IMR-90 (cell line): ENCODE measurements around the gene PPEF2. TPM values are rescaled to one million over a fixed set of nuclear protein-coding genes. Genes with fewer than 3 reads are reported as not detected.

Source experiments
- ATAC-seq: fragments of 200-7000 bp; cut with Tn5 transposase; 2 replicates; pipeline ENCODE4 v1.9.1; 2020; ENCODE audit warnings: low read depth, mild to moderate bottlenecking, moderate library complexity
- BruUV-seq: library from RNA; stranded (reverse); fragments of 400-500 nt; replicated peaks from 2 replicates; lab custom pipeline; 2021; lab: Mats Ljungman, UMichigan
- CTCF ChIA-PET: fragments of 300-600 bp; formaldehyde crosslinking; extraction: SDS; loops from one replicate; lab custom pipeline; 2021; ENCODE audit warnings: antibody characterized with exemption; lab: Yijun Ruan, JAX
- POLR2A ChIA-PET: fragments of 300-600 bp; sonication (Branson Sonifier 250); formaldehyde crosslinking; loops from one replicate; lab custom pipeline; 2022; ENCODE audit warnings: antibody characterized with exemption; ENCODE audit not compliant: unreplicated experiment; lab: Charles Lee
- DNase-seq: peaks from one replicate; pipeline ENCODE4 v3.0.0; 2013
- H2AFZ ChIP-seq: replicated peaks from 2 replicates; pipeline ENCODE3; 2013; ENCODE audit warnings: low read length, mild to moderate bottlenecking; ENCODE audit not compliant: poor library complexity
- H2AK5ac ChIP-seq: 2 replicates; pipeline ENCODE4 v1.6.1; 2013; ENCODE audit warnings: low read depth, low read length, inconsistent platforms
- H2AK9ac ChIP-seq: replicated peaks from 2 replicates; pipeline ENCODE3; 2013; ENCODE audit warnings: mild to moderate bottlenecking, low read depth, low read length, moderate library complexity; ENCODE audit not compliant: poor library complexity
- H2BK120ac ChIP-seq: 2 replicates; pipeline ENCODE4 v1.6.1; 2013; ENCODE audit warnings: low read depth, low read length, inconsistent platforms
- H2BK15ac ChIP-seq: 3 replicates; pipeline ENCODE4 v1.6.1; 2013; ENCODE audit warnings: low read depth, low read length, inconsistent platforms
- H2BK20ac ChIP-seq: 2 replicates; pipeline ENCODE4 v1.6.1; 2013; ENCODE audit warnings: low read depth, mild to moderate bottlenecking, inconsistent platforms, low read length, moderate library complexity
- H2BK5ac ChIP-seq: 2 replicates; pipeline ENCODE4 v1.6.1; 2013; ENCODE audit warnings: mild to moderate bottlenecking, low read depth, low read length, inconsistent platforms; ENCODE audit not compliant: poor library complexity, severe bottlenecking
- H3K14ac ChIP-seq: replicated peaks from 2 replicates; pipeline ENCODE4 v1.6.1; 2013; ENCODE audit warnings: low read depth, low read length, inconsistent platforms
- H3K18ac ChIP-seq: 2 replicates; pipeline ENCODE4 v1.6.1; 2013; ENCODE audit warnings: low read depth, low read length, control low read depth
- H3K23ac ChIP-seq: 2 replicates; pipeline ENCODE4 v1.6.1; 2013; ENCODE audit warnings: low read depth, low read length, inconsistent platforms
- H3K27ac ChIP-seq: 2 replicates; pipeline ENCODE4 v1.5.1; 2013; ENCODE audit warnings: mild to moderate bottlenecking, control low read depth, low read length; ENCODE audit not compliant: insufficient read depth
- H3K27me3 ChIP-seq: 2 replicates; pipeline ENCODE4 v1.6.1; 2013; ENCODE audit warnings: low read length; ENCODE audit not compliant: control insufficient read depth, insufficient read depth
- H3K36me3 ChIP-seq: 2 replicates; pipeline ENCODE4 v1.6.1; 2013; ENCODE audit warnings: low read length, mixed read lengths; ENCODE audit not compliant: control insufficient read depth, insufficient read depth
- H3K4ac ChIP-seq: 2 replicates; pipeline ENCODE4 v1.6.1; 2013; ENCODE audit warnings: low read depth, low read length, inconsistent platforms
- H3K4me1 ChIP-seq: 2 replicates; pipeline ENCODE4 v1.6.1; 2013; ENCODE audit warnings: low read length, mixed read lengths; ENCODE audit not compliant: control insufficient read depth, insufficient read depth
- H3K4me2 ChIP-seq: 2 replicates; pipeline ENCODE4 v1.6.1; 2013; ENCODE audit warnings: low read depth, mild to moderate bottlenecking, control low read depth, low read length, moderate library complexity
- H3K4me3 ChIP-seq: 2 replicates; pipeline ENCODE4 v1.5.1; 2013; ENCODE audit warnings: low read depth, mild to moderate bottlenecking, control low read depth, low read length, moderate library complexity; ENCODE audit not compliant: insufficient read depth
- H3K56ac ChIP-seq: 2 replicates; pipeline ENCODE4 v1.6.1; 2013; ENCODE audit warnings: low read length, inconsistent platforms; ENCODE audit not compliant: insufficient read depth; ENCODE audit errors: extremely low read depth
- H3K79me1 ChIP-seq, 2 experiments: 2 replicates each; pipeline ENCODE4 v1.6.1; 2013; ENCODE audit warnings: low read length in 2 of 2, inconsistent platforms in 1 of 2, low read depth in 1 of 2
- H3K9ac ChIP-seq: 2 replicates; pipeline ENCODE4 v1.6.1; 2013; ENCODE audit warnings: low read depth, low read length, control low read depth
- H3K9me1 ChIP-seq: 2 replicates; pipeline ENCODE4 v1.6.1; 2013; ENCODE audit warnings: low read length, inconsistent platforms; ENCODE audit not compliant: insufficient read depth
- H3K9me3 ChIP-seq: 2 replicates; pipeline ENCODE4 v1.6.1; 2013; ENCODE audit warnings: low read length; ENCODE audit not compliant: control insufficient read depth, insufficient read depth
- H4K20me1 ChIP-seq: 2 replicates; pipeline ENCODE4 v1.6.1; 2013; ENCODE audit warnings: low read length, inconsistent platforms; ENCODE audit not compliant: insufficient read depth
- H4K5ac ChIP-seq: 2 replicates; pipeline ENCODE4 v1.6.1; 2013; ENCODE audit warnings: mild to moderate bottlenecking, low read depth, low read length, control low read depth
- H4K8ac ChIP-seq, 2 experiments: 2 replicates each; pipeline ENCODE4 v1.6.1; 2013; ENCODE audit warnings: low read depth in 2 of 2, low read length in 2 of 2, control low read depth in 1 of 2, inconsistent platforms in 1 of 2
- H4K91ac ChIP-seq: 2 replicates; pipeline ENCODE4 v1.6.1; 2013; ENCODE audit warnings: low read depth, low read length, inconsistent platforms; ENCODE audit not compliant: insufficient read depth
- BHLHE40 ChIP-seq: fragments of 150-350 bp; IDR thresholded peaks from 2 replicates; pipeline ENCODE4 v1.6.1; 2016; ENCODE audit warnings: mild to moderate bottlenecking, low read depth, low read length
- CEBPB ChIP-seq: IDR thresholded peaks from 2 replicates; pipeline ENCODE4 v1.6.1; 2012; ENCODE audit warnings: low read depth, low read length, improper control_type of control experiment
- CTCF ChIP-seq: conservative IDR thresholded peaks from 2 replicates; pipeline ENCODE4 v1.5.1; 2012; ENCODE audit warnings: mild to moderate bottlenecking, low read depth, low read length, improper control_type of control experiment
- ELK1 ChIP-seq: fragments of 150-350 bp; IDR thresholded peaks from 2 replicates; pipeline ENCODE4 v1.6.1; 2016; ENCODE audit warnings: low read depth, mild to moderate bottlenecking, low read length, moderate library complexity, borderline replicate concordance
- MAFK ChIP-seq: IDR thresholded peaks from 2 replicates; pipeline ENCODE4 v1.6.1; 2012; ENCODE audit warnings: low read depth, low read length, improper control_type of control experiment
- NFE2L2 ChIP-seq: fragments of 150-350 bp; IDR thresholded peaks from 2 replicates; pipeline ENCODE4 v1.6.1; 2016; ENCODE audit warnings: low read depth, mild to moderate bottlenecking, low read length
- POLR2A ChIP-seq: IDR thresholded peaks from 2 replicates; pipeline ENCODE4 v1.6.1; 2012; ENCODE audit warnings: mild to moderate bottlenecking, low read depth, low read length
- RCOR1 ChIP-seq: IDR thresholded peaks from 2 replicates; pipeline ENCODE4 v1.6.1; 2012; ENCODE audit warnings: mild to moderate bottlenecking, low read length, improper control_type of control experiment; ENCODE audit not compliant: insufficient replicate concordance
- RFX5 ChIP-seq: IDR thresholded peaks from 2 replicates; pipeline ENCODE4 v1.8.0; 2012; ENCODE audit warnings: low read depth, mild to moderate bottlenecking, low read length, moderate library complexity
- SMC3 ChIP-seq: fragments of 150-350 bp; IDR thresholded peaks from 2 replicates; pipeline ENCODE4 v1.6.1; 2016; ENCODE audit warnings: low read depth, mild to moderate bottlenecking, antibody characterized with exemption, low read length, moderate library complexity
- WGBS, 2 experiments: methylation state at CpG; one replicate each; pipeline versions ENCODE4 v1.1.5 to v1.1.7; 2013; ENCODE audit warnings: missing lambda C conversion rate in 2 of 2; ENCODE audit not compliant: insufficient read length in 1 of 2; ENCODE audit errors: extremely low coverage in 2 of 2; 5-methylcytosine and 5-hydroxymethylcytosine counted together
- dilution Hi-C: fragments of 300-500 bp; cut with HindIII; formaldehyde crosslinking; loops from one replicate; pipeline ENCODE4 v1.14.3; 2018; ENCODE audit warnings: low sequenced_read_pairs; ENCODE audit not compliant: unreplicated experiment
- in situ Hi-C: fragments of 300-500 bp; cut with MboI; formaldehyde crosslinking; loops from 3 replicates; pipeline ENCODE4 v1.14.3; 2019; ENCODE audit warnings: low sequenced_read_pairs, inconsistent platforms, mixed read lengths
- intact Hi-C: fragments of 100-400 bp; cut with micrococcal nuclease; formaldehyde crosslinking; loops from 2 replicates; pipeline ENCODE4 v1.10.0; 2022
- polyA plus RNA-seq, 3 experiments: library from polyadenylated mRNA; depleted of rRNA; stranded (reverse); fragments of >200 nt; gene quantifications; 2 replicates each; pipeline ENCODE4 v1.2.3, GENCODE V29; 2012; ENCODE audit warnings: low replicate concordance in 1 of 3
- total RNA-seq: library from RNA; depleted of rRNA; stranded (reverse); fragments of >200 nt; gene quantifications from 2 replicates; pipeline ENCODE4 v1.2.3, GENCODE V29; 2012
- TF ChIP-seq, protein P1 (sequence below): fragments of 150-350 bp; IDR thresholded peaks from 2 replicates; pipeline ENCODE4 v1.6.1; 2017; ENCODE audit warnings: mild to moderate bottlenecking, antibody characterized with exemption, low read length, low read depth

PPEF2 gene
- total and polyA plus RNA-seq, 2 of the 4 experiments (the other 2 are of a cell fraction), result not detected

- ATAC-seq (no peak), DNase-seq (no peak)
- H3K18ac ChIP-seq, result no peak overlapping the region
- dilution Hi-C loops, result no loop called here
- H3K4me3 ChIP-seq, result no peak overlapping the region
- H3K27me3 ChIP-seq, result peaks cover 11% of the 10 kb centered on the region
- H2BK15ac ChIP-seq, result no peak overlapping the region
- ChIA-PET CTCF (interaction anchor here (0.6 kb wide), 2 partner anchors 8 to 11 kb away, joined by 3 to 5 read pairs; no protein-coding TSS in a partner anchor), POLR2A (no interaction called here)
- H3K9me3 ChIP-seq, result peaks cover 3% of the 10 kb centered on the region; the same call in 1 of the 2 replicates
- no CpG with 5 or more reads among the region's 1 CpG for WGBS, 2 experiments
- no peak overlapping the region for H3K9ac ChIP-seq
- intact Hi-C loops, result no loop called here
- H3K23ac ChIP-seq, result no peak overlapping the region
- H4K20me1 ChIP-seq, result no peaks in the 10 kb centered on the region
- H3K79me1 ChIP-seq, result no peaks in the 10 kb centered on the region
- TF ChIP-seq CEBPB (no peak), POLR2A (no peak), RCOR1 (no peak), RFX5 (no peak), MAFK (no peak), ELK1 (no peak), CTCF (no peak), SMC3 (no peak), BHLHE40 (no peak), NFE2L2 (no peak)
- TF ChIP-seq, protein P1, sequence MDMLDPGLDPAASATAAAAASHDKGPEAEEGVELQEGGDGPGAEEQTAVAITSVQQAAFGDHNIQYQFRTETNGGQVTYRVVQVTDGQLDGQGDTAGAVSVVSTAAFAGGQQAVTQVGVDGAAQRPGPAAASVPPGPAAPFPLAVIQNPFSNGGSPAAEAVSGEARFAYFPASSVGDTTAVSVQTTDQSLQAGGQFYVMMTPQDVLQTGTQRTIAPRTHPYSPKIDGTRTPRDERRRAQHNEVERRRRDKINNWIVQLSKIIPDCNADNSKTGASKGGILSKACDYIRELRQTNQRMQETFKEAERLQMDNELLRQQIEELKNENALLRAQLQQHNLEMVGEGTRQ, result no peak
- H3K27ac ChIP-seq, result no peak overlapping the region
- no peak overlapping the region for H2BK120ac ChIP-seq
- no peak overlapping the region for H3K4me2 ChIP-seq
- no peak overlapping the region for H2AK5ac ChIP-seq
- no peaks in the 10 kb centered on the region for H3K9me1 ChIP-seq
- no peak overlapping the region for H4K5ac ChIP-seq
- H2BK5ac ChIP-seq, result no peak overlapping the region
- in situ Hi-C loops, result no loop called here
- no peak overlapping the region for H3K56ac ChIP-seq
- no peak overlapping the region for H4K91ac ChIP-seq
- H4K8ac ChIP-seq, result no peak overlapping the region
- H2BK20ac ChIP-seq, result no peak overlapping the region
- H3K4me1 ChIP-seq, result no peaks in the 10 kb centered on the region
- no TSS peak for BruUV-seq
- H2AFZ ChIP-seq, result no peak overlapping the region
- no peak overlapping the region for H2AK9ac ChIP-seq
- no peak overlapping the region for H3K4ac ChIP-seq
- no peaks in the 10 kb centered on the region for H3K36me3 ChIP-seq
- H3K14ac ChIP-seq, result no peak overlapping the region
Observed at GRCh38 chr4:75858721-75859120, 43.5 kb downstream of the PPEF2 start.
